Measurements from ENCODE around the gene GABRG3.

GABRG3 gene

GRCh38 chr15:27499191-27499590 lies 528.2 kb downstream of the GABRG3 start:
- no peak for DNase-seq (ENCODE audit: extremely low read depth, low read depth)
- H3K4me3 ChIP-seq (replicated peaks; ENCODE audit: low read depth, low read length) = no peak overlapping the region
- TF ChIP-seq CTCF (IDR thresholded peaks at IDR 0.05; ENCODE audit: low read depth, low read length, missing control alignments) = no peak

- no peak for TF ChIP-seq CTCF (IDR thresholded peaks at IDR 0.05; ENCODE audit: low read depth, low read length, missing control alignments)
- no peak for DNase-seq (ENCODE audit: extremely low read depth, low read depth)
- H3K4me3 ChIP-seq (replicated peaks; ENCODE audit: low read depth, low read length) = no peak overlapping the region
Observed at GRCh38 chr15:27499719-27500118, 528.7 kb downstream of the GABRG3 start.

GRCh38 chr15:27500206-27500605 lies 529.2 kb downstream of the GABRG3 start:
- TF ChIP-seq CTCF (IDR thresholded peaks at IDR 0.05; ENCODE audit: low read depth, low read length, missing control alignments) = no peak
- no peak overlapping the region for H3K4me3 ChIP-seq (replicated peaks; ENCODE audit: low read depth, low read length)
- DNase-seq (ENCODE audit: extremely low read depth, low read depth) = no peak

GRCh38 chr15:27506752-27507151 lies 535.8 kb downstream of the GABRG3 start:
- no peak for TF ChIP-seq CTCF (IDR thresholded peaks at IDR 0.05; ENCODE audit: low read depth, low read length, missing control alignments)
- H3K4me3 ChIP-seq (replicated peaks; ENCODE audit: low read depth, low read length) = no peak overlapping the region
- no peak for DNase-seq (ENCODE audit: extremely low read depth, low read depth)

- H3K4me3 ChIP-seq (replicated peaks; ENCODE audit: low read depth, low read length) = no peak overlapping the region
- TF ChIP-seq CTCF (IDR thresholded peaks at IDR 0.05; ENCODE audit: low read depth, low read length, missing control alignments) = no peak
- DNase-seq (ENCODE audit: extremely low read depth, low read depth) = no peak
Observed at GRCh38 chr15:27509014-27509413, 538.0 kb downstream of the GABRG3 start.

GRCh38 chr15:27512281-27513001 lies 541.5 kb downstream of the GABRG3 start:
- no peak for TF ChIP-seq CTCF (IDR thresholded peaks at IDR 0.05; ENCODE audit: low read depth, low read length, missing control alignments)
- no peak for DNase-seq (ENCODE audit: extremely low read depth, low read depth)
- no peak overlapping the region for H3K4me3 ChIP-seq (replicated peaks; ENCODE audit: low read depth, low read length)

GRCh38 chr15:27514526-27514925 lies 543.5 kb downstream of the GABRG3 start:
- no peak for TF ChIP-seq CTCF (IDR thresholded peaks at IDR 0.05; ENCODE audit: low read depth, low read length, missing control alignments)
- no peak for DNase-seq (ENCODE audit: extremely low read depth, low read depth)

More at GRCh38 chr15:27514526-27514925, 543.5 kb downstream of the GABRG3 start:
- H3K4me3 ChIP-seq (replicated peaks; ENCODE audit: low read depth, low read length) = no peak overlapping the region
